H1 (cell line): ENCODE results near the gene TUBGCP3. TPM values are rescaled to one million over a fixed set of nuclear protein-coding genes. Genes with fewer than 3 reads are reported as not detected.

Experiments used
- CTCF ChIA-PET: fragments of 300-600 bp; sonication (Branson Sonifier 250); formaldehyde crosslinking; loops from one replicate; lab custom pipeline; 2021; ENCODE audit not compliant: partially characterized antibody; lab: Charles Lee
- POLR2A ChIA-PET: fragments of 300-600 bp; sonication (Branson Sonifier 250); formaldehyde crosslinking; loops from one replicate; lab custom pipeline; 2021; ENCODE audit warnings: inconsistent platforms; ENCODE audit not compliant: partially characterized antibody; lab: Charles Lee
- DNase-seq, 2 experiments: peaks; one replicate each; pipeline versions ENCODE4 v3.0.0 to v3.0.0-alpha.2; 2010 to 2022; ENCODE audit warnings: low spot score in 2 of 2, low read depth in 1 of 2, mixed read lengths in 1 of 2
- FAIRE-seq: peaks from 2 replicates; lab custom pipeline; 2011; peaks lifted over from hg19 to GRCh38; lab: Jason Lieb, UNC
- H2AFZ ChIP-seq: 2 replicates; pipeline ENCODE4 v1.8.1; 2012; ENCODE audit warnings: low read length, inconsistent platforms
- H2AK5ac ChIP-seq: 2 replicates; pipeline ENCODE4 v1.6.1; 2013; ENCODE audit warnings: low read depth, low read length
- H2BK120ac ChIP-seq: replicated peaks from 2 replicates; pipeline ENCODE3; 2013; ENCODE audit warnings: low read depth, low read length, inconsistent platforms
- H2BK12ac ChIP-seq: 2 replicates; pipeline ENCODE4 v1.6.1; 2013; ENCODE audit warnings: low read depth, low read length
- H2BK15ac ChIP-seq: 2 replicates; pipeline ENCODE4 v1.6.1; 2013; ENCODE audit warnings: low read length
- H2BK20ac ChIP-seq: 2 replicates; pipeline ENCODE4 v1.6.1; 2013; ENCODE audit warnings: low read length
- H2BK5ac ChIP-seq: 2 replicates; pipeline ENCODE4 v1.6.1; 2013; ENCODE audit warnings: low read depth, low read length
- H3K14ac ChIP-seq: 2 replicates; pipeline ENCODE4 v1.6.1; 2013; ENCODE audit warnings: inconsistent platforms; ENCODE audit not compliant: insufficient read length
- H3K18ac ChIP-seq: 2 replicates; pipeline ENCODE4 v1.6.1; 2013; ENCODE audit warnings: low read length; ENCODE audit errors: extremely low read depth
- H3K23ac ChIP-seq: 2 replicates; pipeline ENCODE4 v1.6.1; 2013; ENCODE audit warnings: inconsistent platforms; ENCODE audit not compliant: insufficient read length
- H3K23me2 ChIP-seq: 2 replicates; pipeline ENCODE4 v1.6.1; 2013; ENCODE audit warnings: low read depth, low read length
- H3K27ac ChIP-seq: 2 replicates; pipeline ENCODE4 v1.6.1; 2011; ENCODE audit warnings: low read depth, low read length, inconsistent platforms
- H3K27me3 ChIP-seq, 4 experiments: replicated peaks in 1 of 4; 1 replicate in 1 of 4; 2 replicates in 3 of 4; pipeline versions ENCODE4 v1.6.1 to v1.8.1; 2011 to 2013; ENCODE audit warnings: low read length in 3 of 4, mild to moderate bottlenecking in 3 of 4, inconsistent platforms in 2 of 4, mixed read lengths in 2 of 4, moderate library complexity in 1 of 4; ENCODE audit not compliant: control insufficient read depth in 3 of 4, insufficient read depth in 3 of 4; ENCODE audit errors: extremely low read depth in 1 of 4
- H3K36me3 ChIP-seq, 4 experiments: 2 replicates each; pipeline versions ENCODE4 v1.6.1 to v1.8.1; 2011 to 2013; ENCODE audit warnings: mild to moderate bottlenecking in 4 of 4, low read length in 3 of 4, moderate library complexity in 2 of 4, control low read depth in 1 of 4, inconsistent platforms in 1 of 4; ENCODE audit not compliant: insufficient read depth in 4 of 4, control insufficient read depth in 2 of 4
- H3K4ac ChIP-seq: replicated peaks from 2 replicates; pipeline ENCODE3; 2013; ENCODE audit warnings: low read length, low read depth, mixed read lengths, inconsistent platforms; ENCODE audit not compliant: insufficient read length
- H3K4me1 ChIP-seq, 4 experiments: replicated peaks in 1 of 4; 1 replicate in 1 of 4; 2 replicates in 3 of 4; pipeline versions ENCODE4 v1.6.1 to v1.8.1; 2011 to 2013; ENCODE audit warnings: low read length in 3 of 4, inconsistent platforms in 2 of 4, mixed read lengths in 1 of 4; ENCODE audit not compliant: insufficient read depth in 4 of 4, control insufficient read depth in 3 of 4
- H3K4me2 ChIP-seq, 2 experiments: 2 replicates each; pipeline versions ENCODE4 v1.6.1 to v1.8.1; 2011 to 2013; ENCODE audit warnings: low read depth in 2 of 2, low read length in 2 of 2, control low read depth in 1 of 2, inconsistent platforms in 1 of 2, mild to moderate bottlenecking in 1 of 2; ENCODE audit not compliant: insufficient read depth in 1 of 2
- H3K4me3 ChIP-seq, 4 experiments: fragments of 200-600, 300-600 bp in 1 of 4; sonication (generic), shearing (Covaris generic), sonication (Bioruptor Twin) in 1 of 4; 2 replicates each; pipeline versions ENCODE4 v1.5.1 to v1.8.1; 2011 to 2016; ENCODE audit warnings: low read length in 4 of 4, low read depth in 3 of 4, control low read depth in 2 of 4, inconsistent platforms in 2 of 4, mild to moderate bottlenecking in 2 of 4, mixed read lengths in 1 of 4, moderate library complexity in 1 of 4; ENCODE audit not compliant: insufficient read depth in 2 of 4; ENCODE audit errors: extremely low read depth in 1 of 4
- H3K56ac ChIP-seq: replicated peaks from 2 replicates; pipeline ENCODE3; 2013; ENCODE audit warnings: low read depth, mild to moderate bottlenecking, mixed read lengths, low read length, inconsistent platforms; ENCODE audit not compliant: insufficient read length
- H3K79me1 ChIP-seq: 2 replicates; pipeline ENCODE4 v1.6.1; 2013; ENCODE audit warnings: low read depth, low read length, control low read depth
- H3K79me2 ChIP-seq, 2 experiments: 2 replicates each; pipeline versions ENCODE4 v1.6.1 to v1.8.1; 2012 to 2013; ENCODE audit warnings: low read length in 2 of 2, mild to moderate bottlenecking in 2 of 2, inconsistent platforms in 1 of 2; ENCODE audit not compliant: insufficient read depth in 2 of 2, control insufficient read depth in 1 of 2
- H3K9ac ChIP-seq, 4 experiments: replicated peaks in 1 of 4; 1 replicate in 1 of 4; 2 replicates in 3 of 4; pipeline versions ENCODE4 v1.6.1 to v1.8.1; 2011 to 2013; ENCODE audit warnings: low read depth in 3 of 4, low read length in 3 of 4, control low read depth in 2 of 4, mild to moderate bottlenecking in 2 of 4, moderate library complexity in 2 of 4, inconsistent platforms in 1 of 4; ENCODE audit errors: extremely low read depth in 1 of 4
- H3K9me3 ChIP-seq, 2 experiments: 2 replicates each; pipeline versions ENCODE4 v1.6.1 to v1.8.1; 2012 to 2013; ENCODE audit warnings: mild to moderate bottlenecking in 2 of 2, moderate library complexity in 2 of 2, control low read depth in 1 of 2, inconsistent platforms in 1 of 2, low read depth in 1 of 2, low read length in 1 of 2, mixed read lengths in 1 of 2; ENCODE audit not compliant: insufficient read depth in 2 of 2
- H4K20me1 ChIP-seq, 2 experiments: replicated peaks in 1 of 2; 2 replicates each; pipeline versions ENCODE3 to v1.8.1; 2011 to 2013; ENCODE audit warnings: inconsistent platforms in 2 of 2, low read length in 2 of 2, mild to moderate bottlenecking in 1 of 2; ENCODE audit not compliant: insufficient read depth in 2 of 2, control insufficient read depth in 1 of 2
- H4K5ac ChIP-seq: 2 replicates; pipeline ENCODE4 v1.6.1; 2013; ENCODE audit warnings: low read length, low read depth, mixed read lengths, inconsistent platforms; ENCODE audit not compliant: insufficient read length
- H4K8ac ChIP-seq: 2 replicates; pipeline ENCODE4 v1.8.0; 2013; ENCODE audit warnings: mild to moderate bottlenecking, moderate library complexity, low read length, inconsistent platforms; ENCODE audit not compliant: insufficient read depth; ENCODE audit errors: extremely low read depth
- H4K91ac ChIP-seq: replicated peaks from 2 replicates; pipeline ENCODE3; 2013; ENCODE audit warnings: low read length, mixed read lengths, inconsistent platforms; ENCODE audit not compliant: insufficient read length
- BCL11A ChIP-seq, 2 experiments: IDR thresholded peaks; one replicate each; pipeline ENCODE4 v1.6.1; 2011; ENCODE audit warnings: low read depth in 2 of 2, low read length in 2 of 2, mild to moderate bottlenecking in 2 of 2
- CBX5 ChIP-seq: fragments of 300-800, 300-1000 bp; sonication (generic); IDR thresholded peaks from 2 replicates; pipeline ENCODE4 v1.7.1; 2016; ENCODE audit warnings: antibody characterized with exemption, low read length, low read depth
- CBX8 ChIP-seq: fragments of 300-800, 300-1000 bp; sonication (generic); IDR thresholded peaks from 2 replicates; pipeline ENCODE4 v1.7.1; 2016; ENCODE audit warnings: low read depth, low read length, borderline replicate concordance
- CHD1 ChIP-seq: IDR thresholded peaks from 2 replicates; pipeline ENCODE4 v1.6.1; 2012; ENCODE audit warnings: low read depth, low read length, improper control_type of control experiment
- CTBP2 ChIP-seq: IDR thresholded peaks from 2 replicates; pipeline ENCODE4 v1.7.0; 2011; ENCODE audit warnings: borderline replicate concordance, mild to moderate bottlenecking, moderate library complexity, mixed read lengths, low read length; ENCODE audit not compliant: insufficient read depth, insufficient read length
- JUND ChIP-seq: IDR thresholded peaks from 2 replicates; pipeline ENCODE4 v1.6.1; 2011; ENCODE audit warnings: mild to moderate bottlenecking, improper control_type of control experiment, low read length
- SIN3A ChIP-seq, 2 experiments: IDR thresholded peaks in 1 of 2; conservative IDR thresholded peaks in 1 of 2; 2 replicates each; pipeline ENCODE4 v1.6.1; 2011 to 2012; ENCODE audit warnings: low read length in 2 of 2, improper control_type of control experiment in 1 of 2, low read depth in 1 of 2, mild to moderate bottlenecking in 1 of 2
- SUZ12 ChIP-seq: fragments of 200-600 bp; sonication (generic); IDR thresholded peaks from 2 replicates; pipeline ENCODE4 v1.6.1; 2012; ENCODE audit warnings: mild to moderate bottlenecking, inconsistent platforms, low read length, moderate library complexity, mixed read lengths
- TAF7 ChIP-seq: optimal IDR thresholded peaks from 2 replicates; pipeline ENCODE3; 2011; ENCODE audit warnings: low read depth, mild to moderate bottlenecking, inconsistent platforms, low read length, moderate library complexity, borderline replicate concordance
- WGBS, 2 experiments: shearing (Covaris generic) in 1 of 2; methylation state at CpG; one replicate each; pipeline versions ENCODE4 v1.1.6 to v1.1.7; 2013 to 2015; ENCODE audit warnings: low lambda C conversion rate in 2 of 2, mixed read lengths in 2 of 2, inconsistent platforms in 1 of 2, low coverage in 1 of 2, missing lambda C conversion rate in 1 of 2; ENCODE audit not compliant: insufficient replicate concordance in 2 of 2, insufficient coverage in 1 of 2, insufficient read length in 1 of 2; ENCODE audit errors: extremely low coverage in 1 of 2, missing lambda C conversion rate in 1 of 2; 5-methylcytosine and 5-hydroxymethylcytosine counted together
- polyA plus RNA-seq, 7 experiments: library from polyadenylated mRNA; depleted of rRNA in 3 of 7; stranded (reverse) in 5 of 7; unstranded in 2 of 7; fragments of >200 nt in 5 of 7; fragments of 200-250 nt in 2 of 7; gene quantifications; 1 replicate in 5 of 7; 2 replicates in 1 of 7; 4 replicates in 1 of 7; pipeline versions ENCODE4 v1.2.1 to v1.2.3, GENCODE V29; 2011 to 2013; ENCODE audit warnings: missing spikeins in 2 of 7, mixed read lengths in 2 of 7
- total RNA-seq: library from RNA; stranded (reverse); fragmentation: NEBNext Ultra II Directional; extraction: Animal tissue kit (Norgen Biotek cat#: 25700); gene quantifications from 2 replicates; pipeline ENCODE4 v1.2.1, GENCODE V29; 2021
- TF ChIP-seq, protein P1 (sequence below): IDR thresholded peaks from 2 replicates; pipeline ENCODE4 v1.6.1; 2012; ENCODE audit warnings: inconsistent platforms

TUBGCP3 gene
- total and polyA plus RNA-seq, 2 of the 8 experiments (the other 6 are each of a cell fraction or from before 2014, with no cell fraction given) = 27.0 to 31.7 TPM

GRCh38 chr13:112443191-112443994 is 144.6 kb downstream of the TUBGCP3 start:
- Histone ChIP-seq H3K4me2 (0 out of 4 replicates have a peak overlapping the region, but pooled peaks of 1 of the 2 experiments have one; percentile 20), H3K18ac (no peak overlapping the region), H4K91ac (no peak overlapping the region), H3K27ac (no peak overlapping the region), H3K79me1 (no peaks in the 10 kb centered on the region), H2AFZ (no peak overlapping the region), H3K14ac (no peak overlapping the region), H3K56ac (no peak overlapping the region), H3K36me3 (no peaks in the 10 kb centered on the region), H2BK15ac (no peak overlapping the region), H3K4me3 (no peak overlapping the region), H2BK12ac (no peak overlapping the region), H3K27me3 (peaks cover 0 to 3% (median under 1%) of the 10 kb centered on the region in 4 experiments; a peak in 3 of 7 replicates), H3K9me3 (0 out of 4 replicates have a peak, but pooled peaks cover 2 to 3% of the 10 kb centered on the region in 2 experiments), H3K4ac (peak overlapping the region; percentile 35), H2BK120ac (no peak overlapping the region), H3K79me2 (no peaks in the 10 kb centered on the region), H3K4me1 (peaks cover 0 to 4% (median 1%) of the 10 kb centered on the region in 4 experiments; a peak in 2 of 7 replicates), H4K20me1 (no peaks in the 10 kb centered on the region), H3K23ac (no peak overlapping the region), H4K5ac (no peak overlapping the region), H2BK5ac (no peak overlapping the region), H3K9ac (no peak overlapping the region), H2AK5ac (no peak overlapping the region), H3K23me2 (no peaks in the 10 kb centered on the region), H4K8ac (peak overlapping the region; percentile 46; the same call in 1 of the 2 replicates), H2BK20ac (0 out of 2 replicates have a peak overlapping the region, but pooled peaks have one; percentile 55)
- FAIRE-seq (no peak), DNase-seq (peak in 1 of 2 experiments; percentile 81)
- POLR2A ChIA-PET = interaction anchor here (1.0 kb wide), 1 partner anchor 217 kb away, joined by 3 read pairs; no protein-coding TSS in a partner anchor
- CTCF ChIA-PET = interaction anchor here (0.5 to 5.2 kb wide), 91 partner anchors 8 to 1400 kb away, joined by 3 to 51 read pairs (median 4); partner anchors contain the start of genes SOX1 and SPACA7
- 43% methylated on average over 30 of the region's 31 CpGs; no CpG with 5 or more reads in 1 of the 2 experiments for WGBS, 2 experiments
- no peak; a peak in 1 of 4 replicates for TF ChIP-seq SIN3A (conservative IDR thresholded peaks at IDR 0.05 in 1 of 2, IDR thresholded peaks at IDR 0.05 in 1 of 2; ENCODE audit: low read depth in 1 of 2, low read length in 2 of 2)
- TF ChIP-seq BCL11A (IDR thresholded peaks at IDR 0.05; ENCODE audit: low read depth in 2 of 2, low read length in 2 of 2) = no peak
- TF ChIP-seq CHD1 = no peak
- TF ChIP-seq CBX8 = no peak
- TF ChIP-seq, protein P1, sequence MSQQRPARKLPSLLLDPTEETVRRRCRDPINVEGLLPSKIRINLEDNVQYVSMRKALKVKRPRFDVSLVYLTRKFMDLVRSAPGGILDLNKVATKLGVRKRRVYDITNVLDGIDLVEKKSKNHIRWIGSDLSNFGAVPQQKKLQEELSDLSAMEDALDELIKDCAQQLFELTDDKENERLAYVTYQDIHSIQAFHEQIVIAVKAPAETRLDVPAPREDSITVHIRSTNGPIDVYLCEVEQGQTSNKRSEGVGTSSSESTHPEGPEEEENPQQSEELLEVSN = no peak
- no peak for TF ChIP-seq CTBP2
- no peak for TF ChIP-seq TAF7
- peak; percentile 21; the same call in 1 of the 2 replicates for TF ChIP-seq SUZ12
- no peak for TF ChIP-seq JUND
- TF ChIP-seq CBX5 = no peak
